EH (cell line): Measurements from ENCODE around the gene VWA8.
"Not testable (repeated sequence)": the region's sequence is repeated elsewhere in the genome, so short reads cannot be mapped to it uniquely, and the experiment has no call there.

ENCODE experiments used
- DNase-seq: peaks from one replicate; pipeline ENCODE4 v3.0.0-alpha.2; 2015; ENCODE audit warnings: low read depth

The VWA8 gene

GRCh38 chr13:41922894-41923293 lies 38.0 kb downstream of the VWA8 start:
- not testable (repeated sequence) for DNase-seq

GRCh38 chr13:41919741-41920487 lies 41.0 kb downstream of the VWA8 start:
- no peak for DNase-seq

GRCh38 chr13:41919031-41919740 lies 41.7 kb downstream of the VWA8 start:
- DNase-seq: no peak

GRCh38 chr13:41917641-41918040 lies 43.3 kb downstream of the VWA8 start:
- peak; percentile 84 for DNase-seq

GRCh38 chr13:41916173-41916954 lies 44.5 kb downstream of the VWA8 start:
- DNase-seq: peak; percentile 90

- peak; percentile 68 for DNase-seq
These were observed 45.8 kb downstream of the VWA8 start for GRCh38 chr13:41915081-41915480.

GRCh38 chr13:41914552-41914951 lies 46.4 kb downstream of the VWA8 start:
- DNase-seq: no peak

- no peak for DNase-seq
These were observed 51.4 kb downstream of the VWA8 start for GRCh38 chr13:41909506-41909905.

- DNase-seq: peak; percentile 54
These were observed 55.2 kb downstream of the VWA8 start for GRCh38 chr13:41905600-41906254.

GRCh38 chr13:41900918-41901317 lies 60.0 kb downstream of the VWA8 start:
- DNase-seq: peak; percentile 16

GRCh38 chr13:41898411-41898810 lies 62.5 kb downstream of the VWA8 start:
- DNase-seq: not testable (repeated sequence)

- peak; percentile 51 for DNase-seq
These were observed 63.8 kb downstream of the VWA8 start for GRCh38 chr13:41897126-41897525.

- no peak for DNase-seq
These were observed 65.4 kb downstream of the VWA8 start for GRCh38 chr13:41895478-41895877.

GRCh38 chr13:41891119-41891518 lies 69.8 kb downstream of the VWA8 start:
- DNase-seq: no peak

- no peak for DNase-seq
These were observed 77.8 kb downstream of the VWA8 start for GRCh38 chr13:41883147-41883546.

GRCh38 chr13:41881890-41882289 lies 79.0 kb downstream of the VWA8 start:
- DNase-seq: not testable (repeated sequence)

GRCh38 chr13:41880966-41881365 lies 79.9 kb downstream of the VWA8 start:
- DNase-seq: no peak

GRCh38 chr13:41864658-41865057 lies 96.3 kb downstream of the VWA8 start:
- no peak for DNase-seq

- not testable (repeated sequence) for DNase-seq
These were observed 98.2 kb downstream of the VWA8 start for GRCh38 chr13:41862659-41863058.

- peak; percentile 78 for DNase-seq
These were observed 101.3 kb downstream of the VWA8 start for GRCh38 chr13:41859565-41859964.

GRCh38 chr13:41858780-41859179 lies 102.1 kb downstream of the VWA8 start:
- peak; percentile 27 for DNase-seq

- DNase-seq: peak; percentile 7
These were observed 106.2 kb downstream of the VWA8 start for GRCh38 chr13:41854758-41855157.
